IMR-90 (cell line): ENCODE data around the gene CLDN7.

Experiments
- BHLHE40 ChIP-seq: fragments of 150-350 bp; IDR thresholded peaks from 2 replicates; pipeline ENCODE4 v1.6.1; 2016; ENCODE audit warnings: mild to moderate bottlenecking, low read depth, low read length
- NFE2L2 ChIP-seq: fragments of 150-350 bp; IDR thresholded peaks from 2 replicates; pipeline ENCODE4 v1.6.1; 2016; ENCODE audit warnings: low read depth, mild to moderate bottlenecking, low read length
- POLR2A ChIP-seq: IDR thresholded peaks from 2 replicates; pipeline ENCODE4 v1.6.1; 2012; ENCODE audit warnings: mild to moderate bottlenecking, low read depth, low read length
- RCOR1 ChIP-seq: IDR thresholded peaks from 2 replicates; pipeline ENCODE4 v1.6.1; 2012; ENCODE audit warnings: mild to moderate bottlenecking, low read length, improper control_type of control experiment; ENCODE audit not compliant: insufficient replicate concordance
- SMC3 ChIP-seq: fragments of 150-350 bp; IDR thresholded peaks from 2 replicates; pipeline ENCODE4 v1.6.1; 2016; ENCODE audit warnings: low read depth, mild to moderate bottlenecking, antibody characterized with exemption, low read length, moderate library complexity
- TF ChIP-seq, protein P1 (sequence below): conservative IDR thresholded peaks from 2 replicates; pipeline ENCODE4 v1.5.1; 2012; ENCODE audit warnings: mild to moderate bottlenecking, low read depth, low read length, improper control_type of control experiment
- TF ChIP-seq, protein P2 (sequence below): fragments of 150-350 bp; IDR thresholded peaks from 2 replicates; pipeline ENCODE4 v1.6.1; 2017; ENCODE audit warnings: mild to moderate bottlenecking, antibody characterized with exemption, low read length, low read depth
- TF ChIP-seq, protein P3 (sequence below): fragments of 150-350 bp; IDR thresholded peaks from 2 replicates; pipeline ENCODE4 v1.6.1; 2016; ENCODE audit warnings: low read depth, mild to moderate bottlenecking, low read length, moderate library complexity, borderline replicate concordance

DNA sequence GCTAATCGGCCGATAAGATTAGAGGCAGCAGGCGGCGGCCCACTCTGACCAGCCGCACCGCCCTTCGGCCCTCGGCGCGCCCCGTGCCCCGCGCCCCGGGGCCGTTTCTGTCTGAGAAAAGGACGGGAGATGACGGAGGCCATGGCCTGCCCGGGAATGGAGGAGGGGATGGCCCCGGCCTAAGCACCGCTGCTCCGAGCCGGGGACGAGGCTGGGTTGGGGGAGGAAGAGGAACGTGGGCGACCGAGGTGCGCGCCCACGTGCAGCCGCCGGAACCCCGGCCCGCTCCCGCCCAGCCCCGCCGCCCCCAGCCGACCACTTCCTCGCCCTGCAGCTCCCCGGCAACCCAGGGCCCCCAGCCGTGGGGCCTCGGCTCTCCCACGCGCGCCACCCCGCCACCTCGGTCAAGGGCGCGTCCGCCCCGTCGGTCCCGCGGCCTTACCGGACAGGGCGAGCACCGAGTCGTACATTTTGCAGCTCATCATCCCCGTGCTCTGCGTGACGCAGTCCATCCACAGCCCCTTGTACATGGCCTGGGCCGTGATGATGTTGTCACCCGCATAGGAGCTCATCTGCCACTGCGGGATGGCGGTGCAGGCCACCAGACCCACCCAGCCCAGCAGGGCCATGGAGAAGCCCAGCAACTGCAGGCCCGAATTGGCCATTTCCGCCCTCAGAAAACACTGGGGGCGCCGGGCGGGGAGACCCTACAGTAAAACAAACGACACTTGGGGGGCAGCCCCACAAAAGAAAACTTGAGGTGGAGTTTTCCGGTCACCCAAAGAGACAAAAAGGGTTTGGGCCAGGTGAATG, 693 bp downstream of the CLDN7 start:
- no peak for TF ChIP-seq BHLHE40
- TF ChIP-seq, protein P1, sequence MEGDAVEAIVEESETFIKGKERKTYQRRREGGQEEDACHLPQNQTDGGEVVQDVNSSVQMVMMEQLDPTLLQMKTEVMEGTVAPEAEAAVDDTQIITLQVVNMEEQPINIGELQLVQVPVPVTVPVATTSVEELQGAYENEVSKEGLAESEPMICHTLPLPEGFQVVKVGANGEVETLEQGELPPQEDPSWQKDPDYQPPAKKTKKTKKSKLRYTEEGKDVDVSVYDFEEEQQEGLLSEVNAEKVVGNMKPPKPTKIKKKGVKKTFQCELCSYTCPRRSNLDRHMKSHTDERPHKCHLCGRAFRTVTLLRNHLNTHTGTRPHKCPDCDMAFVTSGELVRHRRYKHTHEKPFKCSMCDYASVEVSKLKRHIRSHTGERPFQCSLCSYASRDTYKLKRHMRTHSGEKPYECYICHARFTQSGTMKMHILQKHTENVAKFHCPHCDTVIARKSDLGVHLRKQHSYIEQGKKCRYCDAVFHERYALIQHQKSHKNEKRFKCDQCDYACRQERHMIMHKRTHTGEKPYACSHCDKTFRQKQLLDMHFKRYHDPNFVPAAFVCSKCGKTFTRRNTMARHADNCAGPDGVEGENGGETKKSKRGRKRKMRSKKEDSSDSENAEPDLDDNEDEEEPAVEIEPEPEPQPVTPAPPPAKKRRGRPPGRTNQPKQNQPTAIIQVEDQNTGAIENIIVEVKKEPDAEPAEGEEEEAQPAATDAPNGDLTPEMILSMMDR, result no peak
- TF ChIP-seq, protein P2, sequence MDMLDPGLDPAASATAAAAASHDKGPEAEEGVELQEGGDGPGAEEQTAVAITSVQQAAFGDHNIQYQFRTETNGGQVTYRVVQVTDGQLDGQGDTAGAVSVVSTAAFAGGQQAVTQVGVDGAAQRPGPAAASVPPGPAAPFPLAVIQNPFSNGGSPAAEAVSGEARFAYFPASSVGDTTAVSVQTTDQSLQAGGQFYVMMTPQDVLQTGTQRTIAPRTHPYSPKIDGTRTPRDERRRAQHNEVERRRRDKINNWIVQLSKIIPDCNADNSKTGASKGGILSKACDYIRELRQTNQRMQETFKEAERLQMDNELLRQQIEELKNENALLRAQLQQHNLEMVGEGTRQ, result no peak
- TF ChIP-seq SMC3, result no peak
- no peak for TF ChIP-seq POLR2A
- TF ChIP-seq, protein P3, sequence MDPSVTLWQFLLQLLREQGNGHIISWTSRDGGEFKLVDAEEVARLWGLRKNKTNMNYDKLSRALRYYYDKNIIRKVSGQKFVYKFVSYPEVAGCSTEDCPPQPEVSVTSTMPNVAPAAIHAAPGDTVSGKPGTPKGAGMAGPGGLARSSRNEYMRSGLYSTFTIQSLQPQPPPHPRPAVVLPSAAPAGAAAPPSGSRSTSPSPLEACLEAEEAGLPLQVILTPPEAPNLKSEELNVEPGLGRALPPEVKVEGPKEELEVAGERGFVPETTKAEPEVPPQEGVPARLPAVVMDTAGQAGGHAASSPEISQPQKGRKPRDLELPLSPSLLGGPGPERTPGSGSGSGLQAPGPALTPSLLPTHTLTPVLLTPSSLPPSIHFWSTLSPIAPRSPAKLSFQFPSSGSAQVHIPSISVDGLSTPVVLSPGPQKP, result no peak
- TF ChIP-seq NFE2L2, result no peak
- no peak for TF ChIP-seq RCOR1
